Fibroblast of lung (primary cell): ENCODE measurements around the gene CDH24. TPM values are rescaled to one million over a fixed set of nuclear protein-coding genes. Genes with fewer than 3 reads are reported as not detected.

Experiments
- DNase-seq, 2 donors: peaks; one replicate each; pipeline versions ENCODE4 v3.0.0 to v3.0.0-alpha.2; 2010; ENCODE audit warnings: low read depth in 2 of 2
- H2AFZ ChIP-seq: 2 replicates; pipeline ENCODE4 v1.5.1; 2012; ENCODE audit warnings: low read length, control low read depth, inconsistent platforms
- H3K27ac ChIP-seq: 2 replicates; pipeline ENCODE4 v1.5.1; 2011; ENCODE audit warnings: low read length, control low read depth; ENCODE audit not compliant: insufficient read depth
- H3K27me3 ChIP-seq: 2 replicates; pipeline ENCODE4 v1.5.1; 2011; ENCODE audit warnings: mild to moderate bottlenecking, low read length; ENCODE audit not compliant: control insufficient read depth, insufficient read depth
- H3K36me3 ChIP-seq: 2 replicates; pipeline ENCODE4 v1.5.1; 2011; ENCODE audit warnings: low read length; ENCODE audit not compliant: control insufficient read depth, insufficient read depth
- H3K4me1 ChIP-seq: 2 replicates; pipeline ENCODE4 v1.5.1; 2011; ENCODE audit warnings: low read length; ENCODE audit not compliant: control insufficient read depth, insufficient read depth; ENCODE audit errors: extremely low read depth
- H3K4me2 ChIP-seq: 2 replicates; pipeline ENCODE4 v1.5.1; 2011; ENCODE audit warnings: low read length, control low read depth; ENCODE audit not compliant: insufficient read depth; ENCODE audit errors: extremely low read depth
- H3K4me3 ChIP-seq, 4 experiments: fragments of 200-600 bp in 1 of 4; sonication (generic) in 1 of 4; replicated peaks in 1 of 4; 2 replicates each; pipeline ENCODE4 v1.5.1; 2011 to 2016; ENCODE audit warnings: low read length in 4 of 4, low read depth in 3 of 4, mild to moderate bottlenecking in 3 of 4, control low read depth in 2 of 4, inconsistent platforms in 1 of 4, mixed read lengths in 1 of 4; ENCODE audit not compliant: insufficient read depth in 1 of 4; ENCODE audit errors: control extremely low read depth in 1 of 4
- H3K79me2 ChIP-seq: 2 replicates; pipeline ENCODE4 v1.5.1; 2012; ENCODE audit warnings: mild to moderate bottlenecking, low read length, inconsistent platforms; ENCODE audit not compliant: control insufficient read depth, insufficient read depth
- H3K9ac ChIP-seq: 2 replicates; pipeline ENCODE4 v1.5.1; 2011; ENCODE audit warnings: mild to moderate bottlenecking, low read length, control low read depth; ENCODE audit not compliant: insufficient read depth
- H3K9me3 ChIP-seq: 2 replicates; pipeline ENCODE4 v1.5.1; 2012; ENCODE audit warnings: low read depth, low read length; ENCODE audit not compliant: control insufficient read depth, insufficient read depth
- H4K20me1 ChIP-seq: 2 replicates; pipeline ENCODE4 v1.5.1; 2011; ENCODE audit warnings: low read length; ENCODE audit not compliant: control insufficient read depth, insufficient read depth; ENCODE audit errors: extremely low read depth
- EZH2 ChIP-seq: IDR thresholded peaks from 2 replicates; pipeline ENCODE4 v1.5.1; 2012; ENCODE audit warnings: low read length, control low read depth, mild to moderate bottlenecking; ENCODE audit errors: missing control alignments
- polyA plus RNA-seq, 2 donors: library from polyadenylated mRNA; depleted of rRNA in 1 of 2; stranded (reverse) in 1 of 2; unstranded in 1 of 2; fragments of >200 nt; gene quantifications; 2 replicates each; pipeline ENCODE4 v1.2.1, GENCODE V29; 2011 to 2012; ENCODE audit warnings: missing spikeins in 1 of 2
- total RNA-seq: library from RNA; depleted of rRNA; stranded (reverse); fragments of >200 nt; gene quantifications from 2 replicates; pipeline ENCODE4 v1.2.1, GENCODE V29; 2014
- TF ChIP-seq, protein P1 (sequence below), 2 donors: IDR thresholded peaks in 1 of 2; conservative IDR thresholded peaks in 1 of 2; 1 replicate in 1 of 2; 2 replicates in 1 of 2; pipeline ENCODE4 v1.5.1; 2011 to 2012; ENCODE audit warnings: low read length in 2 of 2, control low read depth in 1 of 2, inconsistent platforms in 1 of 2, low read depth in 1 of 2, mild to moderate bottlenecking in 1 of 2

Gene CDH24
- total and polyA plus RNA-seq, 2 donors (not counting 1 experiment from before 2014, with no cell fraction given): 5.0 to 5.6 TPM

DNA sequence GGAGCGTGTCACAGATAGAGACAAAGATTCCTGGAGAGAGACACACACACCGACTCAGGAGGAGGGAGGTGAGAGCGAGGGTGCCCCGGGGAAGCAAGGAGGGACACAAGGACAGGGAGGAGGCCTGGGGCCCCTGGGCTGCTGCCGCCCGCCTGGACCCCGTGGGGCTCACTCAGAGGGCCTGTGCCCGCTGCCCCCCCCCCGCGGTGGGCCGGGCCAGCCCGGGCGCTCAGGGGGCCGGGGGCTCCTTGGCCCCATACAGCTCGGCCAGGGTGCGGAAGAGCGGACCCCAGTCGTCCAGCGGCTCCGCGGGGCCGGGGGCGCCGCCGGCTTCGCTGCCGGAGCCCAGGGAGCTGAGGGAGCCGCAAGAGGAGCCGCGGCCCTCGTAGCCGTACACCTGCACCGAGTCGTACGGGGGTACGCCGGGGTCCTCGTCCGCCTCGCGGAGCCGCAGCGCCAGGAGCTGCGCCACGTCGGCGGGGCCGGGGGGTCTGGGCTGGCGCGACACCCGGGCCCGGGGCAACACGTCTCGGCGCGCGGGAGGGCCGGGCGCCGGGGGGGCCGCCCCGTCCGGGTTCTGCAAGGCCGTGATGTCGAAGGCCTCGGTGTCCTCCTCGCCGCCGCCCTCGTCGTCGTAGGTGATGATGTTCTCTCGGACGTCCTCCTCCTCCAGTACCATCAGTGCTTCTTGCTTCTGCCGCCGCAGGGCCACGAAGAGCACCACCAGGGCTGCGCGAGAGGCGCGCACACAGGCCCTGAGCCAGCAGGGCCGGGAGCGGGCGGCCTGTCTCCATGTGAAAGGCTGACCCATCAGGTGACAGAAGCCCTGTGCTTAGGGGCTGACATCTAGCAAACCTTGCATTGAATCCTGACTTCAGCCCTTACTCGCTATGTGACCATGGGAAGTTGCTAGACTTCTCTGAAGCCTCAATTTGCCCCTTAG lies 9.3 kb downstream of the CDH24 start:
- no peaks in the 10 kb centered on the region for H3K79me2 ChIP-seq
- no peaks in the 10 kb centered on the region for H3K27me3 ChIP-seq
- H3K4me2 ChIP-seq: no peak overlapping the region
- DNase-seq: no peak
- no peaks in the 10 kb centered on the region for H3K9me3 ChIP-seq
- H3K9ac ChIP-seq: no peak overlapping the region
- no peaks in the 10 kb centered on the region for H3K4me1 ChIP-seq
- no peak for TF ChIP-seq EZH2
- TF ChIP-seq, protein P1, sequence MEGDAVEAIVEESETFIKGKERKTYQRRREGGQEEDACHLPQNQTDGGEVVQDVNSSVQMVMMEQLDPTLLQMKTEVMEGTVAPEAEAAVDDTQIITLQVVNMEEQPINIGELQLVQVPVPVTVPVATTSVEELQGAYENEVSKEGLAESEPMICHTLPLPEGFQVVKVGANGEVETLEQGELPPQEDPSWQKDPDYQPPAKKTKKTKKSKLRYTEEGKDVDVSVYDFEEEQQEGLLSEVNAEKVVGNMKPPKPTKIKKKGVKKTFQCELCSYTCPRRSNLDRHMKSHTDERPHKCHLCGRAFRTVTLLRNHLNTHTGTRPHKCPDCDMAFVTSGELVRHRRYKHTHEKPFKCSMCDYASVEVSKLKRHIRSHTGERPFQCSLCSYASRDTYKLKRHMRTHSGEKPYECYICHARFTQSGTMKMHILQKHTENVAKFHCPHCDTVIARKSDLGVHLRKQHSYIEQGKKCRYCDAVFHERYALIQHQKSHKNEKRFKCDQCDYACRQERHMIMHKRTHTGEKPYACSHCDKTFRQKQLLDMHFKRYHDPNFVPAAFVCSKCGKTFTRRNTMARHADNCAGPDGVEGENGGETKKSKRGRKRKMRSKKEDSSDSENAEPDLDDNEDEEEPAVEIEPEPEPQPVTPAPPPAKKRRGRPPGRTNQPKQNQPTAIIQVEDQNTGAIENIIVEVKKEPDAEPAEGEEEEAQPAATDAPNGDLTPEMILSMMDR (conservative IDR thresholded peaks at IDR 0.05 in 1 of 2, IDR thresholded peaks at IDR 0.05 in 1 of 2; ENCODE audit: low read depth in 1 of 2, low read length in 2 of 2): no peak
- no peak overlapping the region for H3K4me3 ChIP-seq
- H4K20me1 ChIP-seq: no peaks in the 10 kb centered on the region
- H2AFZ ChIP-seq: no peak overlapping the region
- no peak overlapping the region for H3K27ac ChIP-seq
- H3K36me3 ChIP-seq: peaks cover 2% of the 10 kb centered on the region

- H3K9ac ChIP-seq: no peak overlapping the region
- TF ChIP-seq, protein P1 (conservative IDR thresholded peaks at IDR 0.05 in 1 of 2, IDR thresholded peaks at IDR 0.05 in 1 of 2; ENCODE audit: low read depth in 1 of 2, low read length in 2 of 2): no peak
- TF ChIP-seq EZH2: no peak
- no peak overlapping the region for H3K4me2 ChIP-seq
- H3K9me3 ChIP-seq: no peaks in the 10 kb centered on the region
- H3K27ac ChIP-seq: no peak overlapping the region
- no peaks in the 10 kb centered on the region for H4K20me1 ChIP-seq
- no peaks in the 10 kb centered on the region for H3K4me1 ChIP-seq
- no peaks in the 10 kb centered on the region for H3K36me3 ChIP-seq
- DNase-seq: no peak
- no peak overlapping the region for H2AFZ ChIP-seq
- no peaks in the 10 kb centered on the region for H3K27me3 ChIP-seq
- no peak overlapping the region for H3K4me3 ChIP-seq
- H3K79me2 ChIP-seq: no peaks in the 10 kb centered on the region
Measured at GRCh38 chr14:23047034-23047634, 10.2 kb downstream of the CDH24 start.
